Liver (tissue), 9 donors: Measurements from ENCODE around the gene AVEN. TPM values are rescaled to one million over a fixed set of nuclear protein-coding genes. Genes with fewer than 3 reads are reported as not detected.

Experiments
- DNase-seq: peaks from one replicate; pipeline ENCODE4 v3.0.0-alpha.2; 2017; ENCODE audit warnings: low spot score
- H3K27ac ChIP-seq, 2 donors: one replicate each; pipeline ENCODE4 v1.7.0; 2013; ENCODE audit warnings: inconsistent platforms in 2 of 2, low read length in 2 of 2, control low read depth in 1 of 2, low read depth in 1 of 2, mild to moderate bottlenecking in 1 of 2
- H3K27me3 ChIP-seq, 4 donors: one replicate each; pipeline versions ENCODE4 v1.6.1 to v1.7.0; 2013; ENCODE audit warnings: low read length in 3 of 4, inconsistent platforms in 1 of 4, mild to moderate bottlenecking in 1 of 4, moderate library complexity in 1 of 4; ENCODE audit not compliant: control insufficient read depth in 4 of 4, insufficient read depth in 4 of 4
- H3K36me3 ChIP-seq, 4 donors: one replicate each; pipeline versions ENCODE4 v1.6.1 to v1.7.0; 2013; ENCODE audit warnings: low read length in 3 of 4, mild to moderate bottlenecking in 3 of 4, low read depth in 1 of 4, moderate library complexity in 1 of 4; ENCODE audit not compliant: control insufficient read depth in 4 of 4, insufficient read depth in 3 of 4
- H3K4me1 ChIP-seq, 4 donors: one replicate each; pipeline versions ENCODE4 v1.6.1 to v1.7.0; 2013; ENCODE audit warnings: low read length in 3 of 4, mild to moderate bottlenecking in 3 of 4, moderate library complexity in 1 of 4; ENCODE audit not compliant: control insufficient read depth in 4 of 4, insufficient read depth in 4 of 4
- H3K4me3 ChIP-seq, 3 donors: one replicate each; pipeline versions ENCODE4 v1.6.1 to v1.7.0; 2013; ENCODE audit warnings: low read length in 3 of 3, control low read depth in 1 of 3, low read depth in 1 of 3, mild to moderate bottlenecking in 1 of 3
- H3K9ac ChIP-seq, 2 donors: one replicate each; pipeline ENCODE4 v1.7.0; 2013; ENCODE audit warnings: low read length in 2 of 2, mild to moderate bottlenecking in 2 of 2, moderate library complexity in 2 of 2, control low read depth in 1 of 2, low read depth in 1 of 2
- H3K9me3 ChIP-seq, 4 donors: one replicate each; pipeline versions ENCODE4 v1.6.1 to v1.7.0; 2013; ENCODE audit warnings: low read length in 3 of 4; ENCODE audit not compliant: control insufficient read depth in 4 of 4
- EGR1 ChIP-seq, 2 donors: IDR thresholded peaks; 2 replicates each; pipeline ENCODE4 v1.6.1; 2016 to 2018; ENCODE audit warnings: antibody characterized with exemption in 2 of 2, low read depth in 2 of 2
- FOXA1 ChIP-seq: IDR thresholded peaks from 2 replicates; pipeline ENCODE4 v1.6.1; 2016; ENCODE audit warnings: antibody characterized with exemption
- GABPA ChIP-seq, 2 donors: IDR thresholded peaks in 1 of 2; conservative IDR thresholded peaks in 1 of 2; 2 replicates each; pipeline ENCODE4 v1.6.1; 2016; ENCODE audit warnings: antibody characterized with exemption in 2 of 2, mild to moderate bottlenecking in 1 of 2, moderate library complexity in 1 of 2
- HNF4A ChIP-seq, 2 donors: conservative IDR thresholded peaks; 2 replicates each; pipeline ENCODE4 v1.6.1; 2016; ENCODE audit warnings: antibody characterized with exemption in 2 of 2, mild to moderate bottlenecking in 2 of 2
- HNF4G ChIP-seq: IDR thresholded peaks from 2 replicates; pipeline ENCODE4 v1.6.1; 2016; ENCODE audit warnings: antibody characterized with exemption
- JUND ChIP-seq, 2 donors: IDR thresholded peaks; 2 replicates each; pipeline ENCODE4 v1.6.1; 2016; ENCODE audit warnings: antibody characterized with exemption in 2 of 2
- NR2F2 ChIP-seq: IDR thresholded peaks from 2 replicates; pipeline ENCODE4 v1.6.1; 2016; ENCODE audit warnings: antibody characterized with exemption
- RAD21 ChIP-seq, 2 donors: IDR thresholded peaks; 2 replicates each; pipeline ENCODE4 v1.6.1; 2016; ENCODE audit warnings: antibody characterized with exemption in 2 of 2, mild to moderate bottlenecking in 2 of 2
- RXRA ChIP-seq, 2 donors: IDR thresholded peaks; 2 replicates each; pipeline ENCODE4 v1.6.1; 2017 to 2018; ENCODE audit warnings: antibody characterized with exemption in 2 of 2, mild to moderate bottlenecking in 1 of 2
- SP1 ChIP-seq: IDR thresholded peaks from 2 replicates; pipeline ENCODE4 v1.6.1; 2018; ENCODE audit warnings: antibody characterized with exemption, mild to moderate bottlenecking
- TAF1 ChIP-seq: conservative IDR thresholded peaks from 2 replicates; pipeline ENCODE4 v1.6.1; 2016; ENCODE audit warnings: antibody characterized with exemption, mild to moderate bottlenecking
- WGBS: extraction: QIAGEN DNeasy Blood & Tissue Kit; methylation state at CpG from one replicate; pipeline ENCODE4 v1.1.7; 2013; 5-methylcytosine and 5-hydroxymethylcytosine counted together
- polyA plus RNA-seq, 2 donors: library from polyadenylated mRNA; stranded (reverse) in 1 of 2; unstranded in 1 of 2; fragments of 200-250 nt in 1 of 2; fragments of >200 nt in 1 of 2; fragmentation: Nextera tagmentation in 1 of 2; extraction: Ambion mirVana in 1 of 2; gene quantifications; one replicate each; pipeline versions ENCODE4 v1.2.1 to v1.2.3, GENCODE V29; 2013 to 2015
- total RNA-seq, 2 donors: library from RNA; depleted of rRNA; stranded (reverse); fragments of >200 nt; gene quantifications; one replicate each; pipeline ENCODE4 v1.2.3, GENCODE V29; 2014
- TF ChIP-seq, protein P1 (sequence below): IDR thresholded peaks from 2 replicates; pipeline ENCODE4 v1.6.1; 2016; ENCODE audit warnings: antibody characterized with exemption, mild to moderate bottlenecking
- TF ChIP-seq, protein P2 (sequence below): fragments of 150-350 bp; IDR thresholded peaks from 2 replicates; pipeline ENCODE4 v1.5.1; 2017; ENCODE audit warnings: improper control_type of control experiment, low read depth, low read length; ENCODE audit not compliant: missing input control
- TF ChIP-seq, protein P3 (sequence below): IDR thresholded peaks from 2 replicates; pipeline ENCODE4 v1.6.1; 2016; ENCODE audit warnings: antibody characterized with exemption
- TF ChIP-seq, protein P4 (sequence below): IDR thresholded peaks from 2 replicates; pipeline ENCODE4 v1.6.1; 2016; ENCODE audit warnings: antibody characterized with exemption
- donor health status: healthy.
- donor health status: healthy.
- donor health status: healthy.
- donor health status: healthy.
- donor health status: healthy.

Gene AVEN
- total and polyA plus RNA-seq, 4 donors: 5.3 to 12.4 (median 7.0) TPM

DNA sequence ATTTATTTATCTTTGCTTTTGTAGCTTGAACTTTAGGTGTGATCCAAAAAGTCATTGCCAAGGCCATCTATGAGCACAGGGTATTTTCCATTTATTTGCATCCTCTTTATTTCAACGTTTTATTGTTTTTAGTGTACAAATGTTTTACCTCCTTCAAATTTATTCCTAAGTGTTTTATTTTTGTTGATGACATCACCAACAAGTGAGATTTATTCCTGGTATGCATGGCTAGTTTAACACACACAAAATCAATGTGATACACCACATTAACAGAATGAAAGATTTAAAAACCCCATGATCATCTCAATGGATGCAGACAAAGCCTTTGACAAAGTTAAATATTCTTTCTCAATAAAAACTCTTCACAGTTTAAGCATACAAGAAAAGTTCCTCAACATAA is 137.0 kb downstream of the AVEN start:
- TF ChIP-seq GABPA (IDR thresholded peaks at IDR 0.05 in 1 of 2, conservative IDR thresholded peaks at IDR 0.05 in 1 of 2) (no peak), TAF1 (no peak), SP1 (no peak), RXRA (IDR thresholded peaks at IDR 0.05) (no peak), NR2F2 (no peak), JUND (IDR thresholded peaks at IDR 0.05) (no peak), FOXA1 (no peak), RAD21 (IDR thresholded peaks at IDR 0.05) (no peak)
- TF ChIP-seq, protein P1, sequence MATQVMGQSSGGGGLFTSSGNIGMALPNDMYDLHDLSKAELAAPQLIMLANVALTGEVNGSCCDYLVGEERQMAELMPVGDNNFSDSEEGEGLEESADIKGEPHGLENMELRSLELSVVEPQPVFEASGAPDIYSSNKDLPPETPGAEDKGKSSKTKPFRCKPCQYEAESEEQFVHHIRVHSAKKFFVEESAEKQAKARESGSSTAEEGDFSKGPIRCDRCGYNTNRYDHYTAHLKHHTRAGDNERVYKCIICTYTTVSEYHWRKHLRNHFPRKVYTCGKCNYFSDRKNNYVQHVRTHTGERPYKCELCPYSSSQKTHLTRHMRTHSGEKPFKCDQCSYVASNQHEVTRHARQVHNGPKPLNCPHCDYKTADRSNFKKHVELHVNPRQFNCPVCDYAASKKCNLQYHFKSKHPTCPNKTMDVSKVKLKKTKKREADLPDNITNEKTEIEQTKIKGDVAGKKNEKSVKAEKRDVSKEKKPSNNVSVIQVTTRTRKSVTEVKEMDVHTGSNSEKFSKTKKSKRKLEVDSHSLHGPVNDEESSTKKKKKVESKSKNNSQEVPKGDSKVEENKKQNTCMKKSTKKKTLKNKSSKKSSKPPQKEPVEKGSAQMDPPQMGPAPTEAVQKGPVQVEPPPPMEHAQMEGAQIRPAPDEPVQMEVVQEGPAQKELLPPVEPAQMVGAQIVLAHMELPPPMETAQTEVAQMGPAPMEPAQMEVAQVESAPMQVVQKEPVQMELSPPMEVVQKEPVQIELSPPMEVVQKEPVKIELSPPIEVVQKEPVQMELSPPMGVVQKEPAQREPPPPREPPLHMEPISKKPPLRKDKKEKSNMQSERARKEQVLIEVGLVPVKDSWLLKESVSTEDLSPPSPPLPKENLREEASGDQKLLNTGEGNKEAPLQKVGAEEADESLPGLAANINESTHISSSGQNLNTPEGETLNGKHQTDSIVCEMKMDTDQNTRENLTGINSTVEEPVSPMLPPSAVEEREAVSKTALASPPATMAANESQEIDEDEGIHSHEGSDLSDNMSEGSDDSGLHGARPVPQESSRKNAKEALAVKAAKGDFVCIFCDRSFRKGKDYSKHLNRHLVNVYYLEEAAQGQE: no peak
- TF ChIP-seq, protein P2, sequence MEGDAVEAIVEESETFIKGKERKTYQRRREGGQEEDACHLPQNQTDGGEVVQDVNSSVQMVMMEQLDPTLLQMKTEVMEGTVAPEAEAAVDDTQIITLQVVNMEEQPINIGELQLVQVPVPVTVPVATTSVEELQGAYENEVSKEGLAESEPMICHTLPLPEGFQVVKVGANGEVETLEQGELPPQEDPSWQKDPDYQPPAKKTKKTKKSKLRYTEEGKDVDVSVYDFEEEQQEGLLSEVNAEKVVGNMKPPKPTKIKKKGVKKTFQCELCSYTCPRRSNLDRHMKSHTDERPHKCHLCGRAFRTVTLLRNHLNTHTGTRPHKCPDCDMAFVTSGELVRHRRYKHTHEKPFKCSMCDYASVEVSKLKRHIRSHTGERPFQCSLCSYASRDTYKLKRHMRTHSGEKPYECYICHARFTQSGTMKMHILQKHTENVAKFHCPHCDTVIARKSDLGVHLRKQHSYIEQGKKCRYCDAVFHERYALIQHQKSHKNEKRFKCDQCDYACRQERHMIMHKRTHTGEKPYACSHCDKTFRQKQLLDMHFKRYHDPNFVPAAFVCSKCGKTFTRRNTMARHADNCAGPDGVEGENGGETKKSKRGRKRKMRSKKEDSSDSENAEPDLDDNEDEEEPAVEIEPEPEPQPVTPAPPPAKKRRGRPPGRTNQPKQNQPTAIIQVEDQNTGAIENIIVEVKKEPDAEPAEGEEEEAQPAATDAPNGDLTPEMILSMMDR: no peak
- TF ChIP-seq, protein P3, sequence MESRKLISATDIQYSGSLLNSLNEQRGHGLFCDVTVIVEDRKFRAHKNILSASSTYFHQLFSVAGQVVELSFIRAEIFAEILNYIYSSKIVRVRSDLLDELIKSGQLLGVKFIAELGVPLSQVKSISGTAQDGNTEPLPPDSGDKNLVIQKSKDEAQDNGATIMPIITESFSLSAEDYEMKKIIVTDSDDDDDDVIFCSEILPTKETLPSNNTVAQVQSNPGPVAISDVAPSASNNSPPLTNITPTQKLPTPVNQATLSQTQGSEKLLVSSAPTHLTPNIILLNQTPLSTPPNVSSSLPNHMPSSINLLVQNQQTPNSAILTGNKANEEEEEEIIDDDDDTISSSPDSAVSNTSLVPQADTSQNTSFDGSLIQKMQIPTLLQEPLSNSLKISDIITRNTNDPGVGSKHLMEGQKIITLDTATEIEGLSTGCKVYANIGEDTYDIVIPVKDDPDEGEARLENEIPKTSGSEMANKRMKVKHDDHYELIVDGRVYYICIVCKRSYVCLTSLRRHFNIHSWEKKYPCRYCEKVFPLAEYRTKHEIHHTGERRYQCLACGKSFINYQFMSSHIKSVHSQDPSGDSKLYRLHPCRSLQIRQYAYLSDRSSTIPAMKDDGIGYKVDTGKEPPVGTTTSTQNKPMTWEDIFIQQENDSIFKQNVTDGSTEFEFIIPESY: no peak
- Histone ChIP-seq H3K4me3 (no peak overlapping the region), H3K4me1 (no peaks in the 10 kb centered on the region), H3K27me3 (no peaks in the 10 kb centered on the region), H3K9me3 (no peaks in the 10 kb centered on the region), H3K36me3 (no peaks in the 10 kb centered on the region), H3K27ac (no peak overlapping the region), H3K9ac (no peak overlapping the region)
- DNase-seq: no peak
- WGBS: 0% methylated on average over 1 of the region's 1 CpG

DNA sequence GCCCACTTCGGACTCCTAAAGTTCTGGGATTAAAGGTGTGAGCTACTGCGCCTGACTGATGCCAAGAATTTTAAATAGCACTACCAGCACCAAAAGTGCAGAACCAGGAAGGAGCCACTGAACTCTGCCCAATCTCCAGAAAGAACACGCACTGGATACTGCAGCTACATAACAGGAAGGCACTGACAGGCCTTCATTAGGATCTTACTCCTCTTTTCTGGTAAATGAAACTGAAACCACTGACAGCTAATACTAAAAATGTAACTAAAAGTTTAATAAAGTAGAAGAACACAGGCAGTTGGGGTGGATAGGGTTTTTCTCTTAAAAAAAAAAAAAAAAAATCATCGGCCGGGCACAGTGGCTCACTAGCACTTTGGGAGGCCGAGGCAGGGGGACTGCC is 144.8 kb downstream of the AVEN start:
- no peak overlapping the region for H3K9ac ChIP-seq
- DNase-seq: no peak
- TF ChIP-seq, protein P4, sequence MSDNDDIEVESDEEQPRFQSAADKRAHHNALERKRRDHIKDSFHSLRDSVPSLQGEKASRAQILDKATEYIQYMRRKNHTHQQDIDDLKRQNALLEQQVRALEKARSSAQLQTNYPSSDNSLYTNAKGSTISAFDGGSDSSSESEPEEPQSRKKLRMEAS: no peak
- TF ChIP-seq NR2F2 (no peak), HNF4G (no peak), RXRA (IDR thresholded peaks at IDR 0.05) (no peak), FOXA1 (no peak), GABPA (IDR thresholded peaks at IDR 0.05 in 1 of 2, conservative IDR thresholded peaks at IDR 0.05 in 1 of 2) (no peak), JUND (IDR thresholded peaks at IDR 0.05) (no peak), HNF4A (conservative IDR thresholded peaks at IDR 0.05) (no peak), EGR1 (IDR thresholded peaks at IDR 0.05; ENCODE audit: low read depth in 2 of 2) (no peak)
- TF ChIP-seq, protein P1: no peak
- TF ChIP-seq, protein P2: no peak
- no peaks in the 10 kb centered on the region for H3K27me3 ChIP-seq
- H3K36me3 ChIP-seq: no peaks in the 10 kb centered on the region
- H3K27ac ChIP-seq: no peak overlapping the region
- H3K9me3 ChIP-seq: no peaks in the 10 kb centered on the region
- no peak overlapping the region for H3K4me3 ChIP-seq
- WGBS: 72% methylated on average over 6 of the region's 6 CpGs
- H3K4me1 ChIP-seq: no peaks in the 10 kb centered on the region
